ENCODE measurements around the gene CNTN5.

CNTN5 gene

DNA sequence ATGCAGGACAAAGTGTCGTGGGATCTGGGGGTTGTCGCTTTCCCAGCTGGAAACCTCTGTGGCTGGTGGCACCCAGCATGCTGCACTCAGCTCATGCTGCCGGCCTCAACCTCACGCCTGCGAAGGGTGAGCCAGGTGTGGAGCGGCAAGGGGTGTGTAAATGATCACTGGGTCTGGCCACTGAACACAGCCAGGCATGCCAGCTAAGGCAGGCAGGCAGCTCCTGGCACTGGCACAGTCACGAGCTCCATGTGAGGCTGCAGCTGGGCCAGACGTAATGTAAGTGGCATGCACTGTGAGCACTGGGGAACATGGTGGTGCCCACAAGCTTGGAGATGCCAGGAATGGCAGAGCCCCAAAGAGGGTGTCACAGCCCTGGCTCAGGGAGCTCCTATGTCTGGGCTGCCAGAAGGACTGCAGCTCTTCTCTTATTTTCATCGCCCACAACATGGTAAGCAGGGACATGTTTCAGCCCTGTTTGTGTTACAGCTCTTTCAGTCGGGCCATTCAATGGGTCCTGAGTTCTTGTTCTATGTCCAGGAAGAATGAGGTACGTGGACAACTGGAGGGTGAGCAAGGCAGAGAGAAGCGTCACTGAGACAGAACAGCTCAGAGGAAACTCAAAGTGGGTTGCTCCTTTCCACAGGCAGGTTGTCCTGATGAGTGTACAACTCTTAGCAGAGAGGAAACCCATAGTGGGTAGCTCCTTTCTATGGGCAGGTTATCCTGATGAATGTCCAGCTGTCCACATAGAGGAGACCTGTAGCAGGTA, 403.8 kb downstream of the CNTN5 start:
- TF ChIP-seq, protein P1, sequence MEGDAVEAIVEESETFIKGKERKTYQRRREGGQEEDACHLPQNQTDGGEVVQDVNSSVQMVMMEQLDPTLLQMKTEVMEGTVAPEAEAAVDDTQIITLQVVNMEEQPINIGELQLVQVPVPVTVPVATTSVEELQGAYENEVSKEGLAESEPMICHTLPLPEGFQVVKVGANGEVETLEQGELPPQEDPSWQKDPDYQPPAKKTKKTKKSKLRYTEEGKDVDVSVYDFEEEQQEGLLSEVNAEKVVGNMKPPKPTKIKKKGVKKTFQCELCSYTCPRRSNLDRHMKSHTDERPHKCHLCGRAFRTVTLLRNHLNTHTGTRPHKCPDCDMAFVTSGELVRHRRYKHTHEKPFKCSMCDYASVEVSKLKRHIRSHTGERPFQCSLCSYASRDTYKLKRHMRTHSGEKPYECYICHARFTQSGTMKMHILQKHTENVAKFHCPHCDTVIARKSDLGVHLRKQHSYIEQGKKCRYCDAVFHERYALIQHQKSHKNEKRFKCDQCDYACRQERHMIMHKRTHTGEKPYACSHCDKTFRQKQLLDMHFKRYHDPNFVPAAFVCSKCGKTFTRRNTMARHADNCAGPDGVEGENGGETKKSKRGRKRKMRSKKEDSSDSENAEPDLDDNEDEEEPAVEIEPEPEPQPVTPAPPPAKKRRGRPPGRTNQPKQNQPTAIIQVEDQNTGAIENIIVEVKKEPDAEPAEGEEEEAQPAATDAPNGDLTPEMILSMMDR (IDR thresholded peaks at IDR 0.05; ENCODE audit: low read length, missing control alignments): no peak
- H3K4me3 ChIP-seq (replicated peaks; ENCODE audit: low read depth, low read length): no peak overlapping the region
- DNase-seq (ENCODE audit: low read depth): no peak

DNA sequence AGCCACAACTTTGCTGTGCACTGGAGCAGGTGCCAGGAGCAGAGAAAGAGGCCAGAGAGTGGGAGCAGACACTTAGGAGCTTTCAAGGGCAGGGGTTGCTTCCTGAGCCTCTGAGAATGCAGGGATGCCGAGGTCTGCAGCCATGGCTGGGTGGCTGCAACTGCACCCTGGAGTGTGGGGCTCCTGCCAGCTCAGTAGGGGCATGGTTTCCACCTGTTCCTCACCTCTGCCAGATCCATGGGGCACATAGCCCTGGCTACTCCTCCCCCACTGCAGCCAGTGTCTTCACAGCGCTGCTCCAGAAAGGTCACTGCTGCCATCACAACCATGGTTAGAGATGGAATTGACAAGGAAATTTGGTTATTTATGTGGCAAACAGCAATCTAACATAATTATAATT, 404.8 kb downstream of the CNTN5 start:
- no peak for DNase-seq (ENCODE audit: low read depth)
- TF ChIP-seq, protein P1 (IDR thresholded peaks at IDR 0.05; ENCODE audit: low read length, missing control alignments): no peak
- no peak overlapping the region for H3K4me3 ChIP-seq (replicated peaks; ENCODE audit: low read depth, low read length)

GRCh38 chr11:99432677-99433076, 411.9 kb downstream of the CNTN5 start:
- DNase-seq (ENCODE audit: low read depth): no peak
- TF ChIP-seq, protein P1 (IDR thresholded peaks at IDR 0.05; ENCODE audit: low read length, missing control alignments): no peak
- H3K4me3 ChIP-seq (replicated peaks; ENCODE audit: low read depth, low read length): no peak overlapping the region

- no peak for DNase-seq (ENCODE audit: low read depth)
- TF ChIP-seq, protein P1 (IDR thresholded peaks at IDR 0.05; ENCODE audit: low read length, missing control alignments): no peak
- no peak overlapping the region for H3K4me3 ChIP-seq (replicated peaks; ENCODE audit: low read depth, low read length)
Measured at GRCh38 chr11:99443276-99443675, 422.5 kb downstream of the CNTN5 start.

DNA sequence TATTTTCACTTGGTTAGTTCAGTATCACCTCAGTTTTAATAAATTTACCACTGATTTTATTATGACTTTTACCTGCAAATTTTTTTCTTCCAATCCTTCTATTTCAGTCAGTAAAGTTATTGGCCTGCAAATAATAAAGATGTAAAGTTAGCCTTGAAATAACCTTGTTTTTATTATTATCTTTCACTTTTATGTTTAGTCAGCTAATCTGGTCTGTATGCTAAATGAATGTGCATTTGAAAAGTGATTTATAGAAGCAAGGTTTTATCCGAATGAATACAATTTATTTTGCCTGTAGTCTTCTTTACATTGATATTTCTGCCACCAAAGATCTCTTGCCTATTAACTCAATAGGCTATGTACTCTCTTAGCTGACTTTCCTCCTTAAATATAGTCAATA, 425.7 kb downstream of the CNTN5 start:
- no peak overlapping the region for H3K4me3 ChIP-seq (replicated peaks; ENCODE audit: low read depth, low read length)
- TF ChIP-seq, protein P1 (IDR thresholded peaks at IDR 0.05; ENCODE audit: low read length, missing control alignments): no peak
- no peak for DNase-seq (ENCODE audit: low read depth)

DNA sequence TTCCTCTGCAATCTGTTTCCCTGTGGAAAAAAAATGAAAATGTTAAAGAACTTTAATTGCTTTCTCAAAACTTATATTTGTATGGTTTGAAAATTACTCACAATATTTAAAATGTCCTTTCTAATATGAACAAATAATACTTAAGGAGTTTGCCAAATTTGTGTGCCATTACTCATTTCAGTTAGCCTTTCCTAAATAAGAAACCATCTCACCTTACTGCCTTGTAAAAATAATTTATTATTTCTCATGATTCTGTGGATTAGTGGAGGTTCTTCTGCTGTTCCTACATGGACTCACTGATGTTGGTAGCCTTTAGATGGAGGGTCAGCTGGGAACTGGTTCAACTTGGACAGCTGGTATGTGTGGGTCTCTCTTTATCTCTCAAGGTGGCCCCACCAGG, 428.6 kb downstream of the CNTN5 start:
- DNase-seq (ENCODE audit: low read depth): no peak
- TF ChIP-seq, protein P1 (IDR thresholded peaks at IDR 0.05; ENCODE audit: low read length, missing control alignments): no peak
- no peak overlapping the region for H3K4me3 ChIP-seq (replicated peaks; ENCODE audit: low read depth, low read length)

DNA sequence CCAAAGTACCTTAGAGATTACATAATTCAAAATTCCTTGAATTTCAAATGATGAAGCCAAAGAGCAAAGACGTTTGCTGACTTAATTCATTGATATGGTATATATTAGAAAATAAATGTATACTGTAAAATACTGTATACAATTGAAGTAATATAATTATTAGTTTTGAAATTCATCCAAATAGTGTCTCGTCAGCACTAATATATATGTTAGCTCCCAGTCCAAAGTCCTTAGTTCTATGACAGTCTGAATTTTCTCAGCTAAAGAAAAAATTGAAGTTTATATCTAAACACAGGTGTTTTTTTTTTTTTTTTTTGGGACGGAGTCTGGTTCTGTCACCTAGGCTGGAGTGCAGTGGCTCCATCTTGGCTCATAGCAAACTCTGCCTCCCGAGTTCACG, 431.3 kb downstream of the CNTN5 start:
- DNase-seq (ENCODE audit: low read depth): no peak
- no peak overlapping the region for H3K4me3 ChIP-seq (replicated peaks; ENCODE audit: low read depth, low read length)
- TF ChIP-seq, protein P1 (IDR thresholded peaks at IDR 0.05; ENCODE audit: low read length, missing control alignments): no peak

Measured in fibroblast of pulmonary artery (primary cell).